ENCODE data around the gene BTBD9.

Gene BTBD9

GRCh38 chr6:38389875-38390274, 249.9 kb downstream of the BTBD9 start:
- no peaks in the 10 kb centered on the region for H3K36me3 ChIP-seq (ENCODE audit: insufficient read depth, low read length)
- no peak for TF ChIP-seq EZH2 (IDR thresholded peaks at IDR 0.05)
- TF ChIP-seq FOXP2 (optimal IDR thresholded peaks at IDR 0.05; ENCODE audit: control extremely low read depth, extremely low read length, insufficient read depth): no peak
- no peak for TF ChIP-seq POLR2AphosphoS5 (IDR thresholded peaks at IDR 0.05; ENCODE audit: borderline replicate concordance, low read depth, low read length)
- no peak overlapping the region for H3K4me3 ChIP-seq
- no peaks in the 10 kb centered on the region for H3K9me3 ChIP-seq (ENCODE audit: low read depth, low read length)
- H3K9ac ChIP-seq (ENCODE audit: insufficient read length): no peak overlapping the region
- no peak for DNase-seq (ENCODE audit: low read depth, low spot score)
- no peak overlapping the region for H3K27ac ChIP-seq

GRCh38 chr6:38387971-38388370, 251.8 kb downstream of the BTBD9 start:
- H3K36me3 ChIP-seq (ENCODE audit: insufficient read depth, low read length): no peaks in the 10 kb centered on the region
- no peak overlapping the region for H3K4me3 ChIP-seq
- H3K27ac ChIP-seq: no peak overlapping the region
- DNase-seq (ENCODE audit: low read depth, low spot score): no peak
- no peak for TF ChIP-seq POLR2AphosphoS5 (IDR thresholded peaks at IDR 0.05; ENCODE audit: borderline replicate concordance, low read depth, low read length)
- no peak for TF ChIP-seq EZH2 (IDR thresholded peaks at IDR 0.05)
- TF ChIP-seq FOXP2 (optimal IDR thresholded peaks at IDR 0.05; ENCODE audit: control extremely low read depth, extremely low read length, insufficient read depth): no peak
- H3K9ac ChIP-seq (ENCODE audit: insufficient read length): no peak overlapping the region
- H3K9me3 ChIP-seq (ENCODE audit: low read depth, low read length): no peaks in the 10 kb centered on the region

GRCh38 chr6:38387461-38387860, 252.3 kb downstream of the BTBD9 start:
- Histone ChIP-seq H3K4me3 (no peak overlapping the region), H3K9ac (ENCODE audit: insufficient read length) (no peak overlapping the region), H3K9me3 (ENCODE audit: low read depth, low read length) (no peaks in the 10 kb centered on the region), H3K27ac (no peak overlapping the region), H3K36me3 (ENCODE audit: insufficient read depth, low read length) (no peaks in the 10 kb centered on the region)
- DNase-seq (ENCODE audit: low read depth, low spot score): no peak
- TF ChIP-seq FOXP2 (optimal IDR thresholded peaks at IDR 0.05; ENCODE audit: control extremely low read depth, extremely low read length, insufficient read depth): no peak

GRCh38 chr6:38378801-38379200, 260.9 kb downstream of the BTBD9 start:
- TF ChIP-seq FOXP2 (optimal IDR thresholded peaks at IDR 0.05; ENCODE audit: control extremely low read depth, extremely low read length, insufficient read depth) (no peak), POLR2AphosphoS5 (IDR thresholded peaks at IDR 0.05; ENCODE audit: borderline replicate concordance, low read depth, low read length) (no peak), EZH2 (IDR thresholded peaks at IDR 0.05) (no peak)
- H3K27ac ChIP-seq: no peak overlapping the region
- H3K9ac ChIP-seq (ENCODE audit: insufficient read length): no peak overlapping the region
- H3K36me3 ChIP-seq (ENCODE audit: insufficient read depth, low read length): no peaks in the 10 kb centered on the region
- H3K4me3 ChIP-seq: no peak overlapping the region
- no peak for DNase-seq (ENCODE audit: low read depth, low spot score)
- no peaks in the 10 kb centered on the region for H3K9me3 ChIP-seq (ENCODE audit: low read depth, low read length)

GRCh38 chr6:38375937-38376336, 263.8 kb downstream of the BTBD9 start:
- Histone ChIP-seq H3K4me3 (no peak overlapping the region), H3K9ac (ENCODE audit: insufficient read length) (no peak overlapping the region), H3K27ac (peak overlapping the region; percentile 38; the same call in 1 of the 2 replicates), H3K9me3 (ENCODE audit: low read depth, low read length) (no peaks in the 10 kb centered on the region), H3K36me3 (ENCODE audit: insufficient read depth, low read length) (no peaks in the 10 kb centered on the region)
- peak; percentile 37 for DNase-seq (ENCODE audit: low read depth, low spot score)
- TF ChIP-seq FOXP2 (optimal IDR thresholded peaks at IDR 0.05; ENCODE audit: control extremely low read depth, extremely low read length, insufficient read depth): no peak

- TF ChIP-seq FOXP2 (optimal IDR thresholded peaks at IDR 0.05; ENCODE audit: control extremely low read depth, extremely low read length, insufficient read depth) (no peak), POLR2AphosphoS5 (IDR thresholded peaks at IDR 0.05; ENCODE audit: borderline replicate concordance, low read depth, low read length) (no peak), EZH2 (IDR thresholded peaks at IDR 0.05) (no peak)
- no peaks in the 10 kb centered on the region for H3K9me3 ChIP-seq (ENCODE audit: low read depth, low read length)
- no peak overlapping the region for H3K9ac ChIP-seq (ENCODE audit: insufficient read length)
- no peak overlapping the region for H3K4me3 ChIP-seq
- H3K36me3 ChIP-seq (ENCODE audit: insufficient read depth, low read length): no peaks in the 10 kb centered on the region
- no peak for DNase-seq (ENCODE audit: low read depth, low spot score)
- H3K27ac ChIP-seq: no peak overlapping the region; the same call in 1 of the 2 replicates
Measured at GRCh38 chr6:38375341-38375740, 264.4 kb downstream of the BTBD9 start.

- no peak overlapping the region for H3K9ac ChIP-seq (ENCODE audit: insufficient read length)
Measured at GRCh38 chr6:38371881-38372280, 267.8 kb downstream of the BTBD9 start.

GRCh38 chr6:38370653-38371601, 268.8 kb downstream of the BTBD9 start:
- no peak for TF ChIP-seq FOXP2 (optimal IDR thresholded peaks at IDR 0.05; ENCODE audit: control extremely low read depth, extremely low read length, insufficient read depth)
- no peak for TF ChIP-seq POLR2AphosphoS5 (IDR thresholded peaks at IDR 0.05; ENCODE audit: borderline replicate concordance, low read depth, low read length)
- no peak for TF ChIP-seq EZH2 (IDR thresholded peaks at IDR 0.05)
- no peak overlapping the region for H3K4me3 ChIP-seq
- H3K9ac ChIP-seq (ENCODE audit: insufficient read length): no peak overlapping the region
- H3K36me3 ChIP-seq (ENCODE audit: insufficient read depth, low read length): no peaks in the 10 kb centered on the region
- H3K9me3 ChIP-seq (ENCODE audit: low read depth, low read length): no peaks in the 10 kb centered on the region
- DNase-seq (ENCODE audit: low read depth, low spot score): no peak
- no peak overlapping the region for H3K27ac ChIP-seq

More at GRCh38 chr6:38371881-38372280, 267.8 kb downstream of the BTBD9 start:
- Histone ChIP-seq H3K27ac (no peak overlapping the region), H3K4me3 (no peak overlapping the region), H3K36me3 (ENCODE audit: insufficient read depth, low read length) (no peaks in the 10 kb centered on the region), H3K9me3 (ENCODE audit: low read depth, low read length) (no peaks in the 10 kb centered on the region)
- no peak for TF ChIP-seq FOXP2 (optimal IDR thresholded peaks at IDR 0.05; ENCODE audit: control extremely low read depth, extremely low read length, insufficient read depth)
- no peak for TF ChIP-seq POLR2AphosphoS5 (IDR thresholded peaks at IDR 0.05; ENCODE audit: borderline replicate concordance, low read depth, low read length)
- no peak for TF ChIP-seq EZH2 (IDR thresholded peaks at IDR 0.05)
- DNase-seq (ENCODE audit: low read depth, low spot score): no peak
